Hepatocyte (in vitro differentiated cells): ENCODE measurements around the gene TPCN2. TPM values are rescaled to one million over a fixed set of nuclear protein-coding genes. Genes with fewer than 3 reads are reported as not detected.

Source experiments
- DNase-seq: peaks from one replicate; pipeline ENCODE4 v3.0.0-alpha.2; 2016; ENCODE audit warnings: low spot score
- H2AFZ ChIP-seq: fragments of 200-600 bp; sonication (generic); 2 replicates; pipeline ENCODE4 v1.6.0; 2016; ENCODE audit warnings: antibody characterized with exemption, mild to moderate bottlenecking
- H3K27ac ChIP-seq: fragments of 200-600 bp; sonication (generic); 2 replicates; pipeline ENCODE4 v1.5.1; 2016; ENCODE audit warnings: mild to moderate bottlenecking
- H3K27me3 ChIP-seq: fragments of 200-600 bp; sonication (generic); 2 replicates; pipeline ENCODE4 v1.6.1; 2016
- H3K36me3 ChIP-seq: fragments of 200-600 bp; sonication (generic); replicated peaks from 2 replicates; pipeline ENCODE4 v1.5.1; 2016; ENCODE audit warnings: low read depth; ENCODE audit not compliant: insufficient read depth
- H3K4me1 ChIP-seq: fragments of 200-600 bp; sonication (generic); 2 replicates; pipeline ENCODE4 v1.5.1; 2016; ENCODE audit warnings: mild to moderate bottlenecking, moderate library complexity; ENCODE audit not compliant: insufficient read depth
- H3K4me2 ChIP-seq: fragments of 200-600 bp; sonication (generic); 2 replicates; pipeline ENCODE4 v1.6.0; 2016
- H3K4me3 ChIP-seq: fragments of 200-600 bp; sonication (generic); 2 replicates; pipeline ENCODE4 v1.5.1; 2016; ENCODE audit warnings: mild to moderate bottlenecking
- H3K79me2 ChIP-seq: fragments of 200-600 bp; sonication (generic); 2 replicates; pipeline ENCODE4 v1.6.0; 2017; ENCODE audit warnings: mild to moderate bottlenecking
- H3K9me2 ChIP-seq: fragments of 200-600 bp; sonication (generic); replicated peaks from 2 replicates; pipeline ENCODE4 v1.6.0; 2017; ENCODE audit warnings: mild to moderate bottlenecking; ENCODE audit not compliant: insufficient read depth
- H3K9me3 ChIP-seq: fragments of 200-600 bp; sonication (generic); 2 replicates; pipeline ENCODE4 v1.5.1; 2016; ENCODE audit warnings: low read depth, mild to moderate bottlenecking
- H4K20me1 ChIP-seq: fragments of 200-600 bp; sonication (generic); 2 replicates; pipeline ENCODE4 v1.6.0; 2016; ENCODE audit warnings: mild to moderate bottlenecking; ENCODE audit not compliant: insufficient read depth, poor library complexity, severe bottlenecking
- EZH2 ChIP-seq: fragments of 200-600 bp; sonication (generic); IDR thresholded peaks from 2 replicates; pipeline ENCODE4 v1.6.1; 2016; ENCODE audit warnings: antibody characterized with exemption, mild to moderate bottlenecking, borderline replicate concordance
- EZH2phosphoT487 ChIP-seq: fragments of 200-600 bp; sonication (generic); IDR thresholded peaks from one replicate; pipeline ENCODE4 v1.6.1; 2018; ENCODE audit warnings: antibody characterized with exemption, mild to moderate bottlenecking, low read depth, moderate library complexity; ENCODE audit not compliant: unreplicated experiment, severe bottlenecking
- WGBS: methylation state at CpG from one replicate; pipeline ENCODE4 v1.1.6; 2016; ENCODE audit warnings: low lambda C conversion rate; ENCODE audit errors: missing lambda C conversion rate; 5-methylcytosine and 5-hydroxymethylcytosine counted together
- polyA plus RNA-seq: library from polyadenylated mRNA; unstranded; fragments of >200 nt; fragmentation: Nextera tagmentation; extraction: Ambion mirVana; gene quantifications from 2 replicates; pipeline ENCODE4 v1.2.1, GENCODE V29; 2016
- total RNA-seq: library from RNA; depleted of rRNA; stranded (reverse); fragments of >200 nt; gene quantifications from 2 replicates; pipeline ENCODE4 v1.2.3, GENCODE V29; 2014
- TF ChIP-seq, protein P1 (sequence below): fragments of 200-600 bp; sonication (generic); IDR thresholded peaks from 2 replicates; pipeline ENCODE4 v1.5.1; 2016; ENCODE audit warnings: antibody characterized with exemption, mild to moderate bottlenecking; ENCODE audit not compliant: poor library complexity

Gene TPCN2
- total and polyA plus RNA-seq, 2 experiments from 2014 or later: 16.6 to 21.3 TPM

DNA sequence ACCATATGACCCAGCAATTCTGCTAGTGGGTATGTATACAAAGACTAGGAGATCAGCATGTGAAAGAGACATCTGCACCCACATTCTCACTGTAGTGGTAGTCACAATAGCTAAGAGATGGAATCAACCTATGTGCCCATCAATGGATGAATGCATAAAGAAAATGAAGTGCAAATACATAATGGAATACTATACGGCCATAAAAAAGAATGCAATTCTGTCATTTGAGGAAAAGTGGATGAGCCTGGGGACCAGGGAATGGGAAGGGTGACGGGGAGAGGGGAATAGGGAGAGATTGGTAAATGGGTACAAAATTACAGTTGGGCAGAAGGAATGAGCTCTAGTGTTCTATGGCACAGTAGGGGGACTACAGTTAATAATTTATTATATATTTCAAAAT lies 80.3 kb downstream of the TPCN2 start:
- no peaks in the 10 kb centered on the region for H3K79me2 ChIP-seq
- peaks cover 5% of the 10 kb centered on the region for H3K9me3 ChIP-seq
- peaks cover 2% of the 10 kb centered on the region for H3K4me1 ChIP-seq
- no peak overlapping the region for H2AFZ ChIP-seq
- no peak overlapping the region for H3K4me2 ChIP-seq
- H3K27ac ChIP-seq: no peak overlapping the region
- H4K20me1 ChIP-seq: no peaks in the 10 kb centered on the region
- TF ChIP-seq EZH2phosphoT487: no peak
- TF ChIP-seq, protein P1, sequence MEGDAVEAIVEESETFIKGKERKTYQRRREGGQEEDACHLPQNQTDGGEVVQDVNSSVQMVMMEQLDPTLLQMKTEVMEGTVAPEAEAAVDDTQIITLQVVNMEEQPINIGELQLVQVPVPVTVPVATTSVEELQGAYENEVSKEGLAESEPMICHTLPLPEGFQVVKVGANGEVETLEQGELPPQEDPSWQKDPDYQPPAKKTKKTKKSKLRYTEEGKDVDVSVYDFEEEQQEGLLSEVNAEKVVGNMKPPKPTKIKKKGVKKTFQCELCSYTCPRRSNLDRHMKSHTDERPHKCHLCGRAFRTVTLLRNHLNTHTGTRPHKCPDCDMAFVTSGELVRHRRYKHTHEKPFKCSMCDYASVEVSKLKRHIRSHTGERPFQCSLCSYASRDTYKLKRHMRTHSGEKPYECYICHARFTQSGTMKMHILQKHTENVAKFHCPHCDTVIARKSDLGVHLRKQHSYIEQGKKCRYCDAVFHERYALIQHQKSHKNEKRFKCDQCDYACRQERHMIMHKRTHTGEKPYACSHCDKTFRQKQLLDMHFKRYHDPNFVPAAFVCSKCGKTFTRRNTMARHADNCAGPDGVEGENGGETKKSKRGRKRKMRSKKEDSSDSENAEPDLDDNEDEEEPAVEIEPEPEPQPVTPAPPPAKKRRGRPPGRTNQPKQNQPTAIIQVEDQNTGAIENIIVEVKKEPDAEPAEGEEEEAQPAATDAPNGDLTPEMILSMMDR: no peak
- no peak for TF ChIP-seq EZH2
- no peaks in the 10 kb centered on the region for H3K9me2 ChIP-seq
- H3K27me3 ChIP-seq: no peaks in the 10 kb centered on the region
- DNase-seq: no peak
- H3K36me3 ChIP-seq: no peaks in the 10 kb centered on the region
- WGBS: 91% methylated on average over 2 of the region's 2 CpGs
- H3K4me3 ChIP-seq: no peak overlapping the region

DNA sequence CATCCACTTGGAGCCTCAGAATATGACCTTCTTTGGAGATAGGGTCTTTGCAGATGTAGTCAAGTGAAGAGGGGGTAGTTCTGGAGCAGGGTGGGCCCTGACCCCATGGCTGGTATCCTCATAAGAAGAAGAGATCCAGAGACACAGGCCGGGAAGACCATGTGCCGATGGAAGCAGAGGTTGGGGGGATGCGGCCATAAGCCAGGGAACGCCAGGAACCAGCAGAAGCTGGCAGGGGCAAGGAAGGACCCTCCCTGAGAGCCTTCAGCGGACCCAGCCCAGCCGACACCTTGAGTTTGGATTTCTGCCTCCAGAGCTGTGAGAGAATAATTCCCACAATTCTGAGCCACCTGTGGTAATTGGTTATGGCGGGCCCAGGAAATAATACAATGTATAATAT lies 80.9 kb downstream of the TPCN2 start:
- no peaks in the 10 kb centered on the region for H3K79me2 ChIP-seq
- H3K27me3 ChIP-seq: no peaks in the 10 kb centered on the region
- WGBS: 97% methylated on average over 7 of the region's 7 CpGs
- H4K20me1 ChIP-seq: no peaks in the 10 kb centered on the region
- H3K4me1 ChIP-seq: no peaks in the 10 kb centered on the region
- no peaks in the 10 kb centered on the region for H3K36me3 ChIP-seq
- no peak for DNase-seq
- no peak overlapping the region for H3K4me2 ChIP-seq
- TF ChIP-seq, protein P1: no peak
- no peak for TF ChIP-seq EZH2phosphoT487
- TF ChIP-seq EZH2: no peak
- H3K27ac ChIP-seq: no peak overlapping the region
- H3K9me3 ChIP-seq: peaks cover 5% of the 10 kb centered on the region
- no peaks in the 10 kb centered on the region for H3K9me2 ChIP-seq
- H3K4me3 ChIP-seq: no peak overlapping the region
- no peak overlapping the region for H2AFZ ChIP-seq

DNA sequence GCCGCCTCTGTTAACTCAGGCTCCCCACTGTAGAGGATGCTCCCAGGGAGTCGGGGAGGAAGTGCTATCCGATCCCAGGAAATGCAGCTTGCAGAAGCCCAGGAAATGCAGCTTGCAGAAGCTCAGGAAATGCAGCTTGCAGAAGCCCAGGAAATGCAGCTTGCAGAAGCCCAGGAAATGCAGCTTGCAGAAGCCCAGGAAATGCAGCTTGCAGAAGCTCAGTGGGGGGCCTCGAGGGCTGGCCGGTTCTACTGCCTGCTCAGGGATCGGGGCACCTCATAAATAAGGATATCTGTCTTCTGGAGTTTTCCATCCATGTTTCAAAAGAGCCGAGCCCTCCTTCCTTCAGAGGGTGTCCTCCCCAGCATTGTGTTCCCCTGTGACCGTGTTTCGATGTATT lies 81.9 kb downstream of the TPCN2 start:
- Histone ChIP-seq H3K36me3 (no peaks in the 10 kb centered on the region), H3K4me2 (no peak overlapping the region), H3K9me2 (no peaks in the 10 kb centered on the region), H3K4me3 (no peak overlapping the region), H2AFZ (no peak overlapping the region), H3K27ac (no peak overlapping the region), H3K4me1 (no peaks in the 10 kb centered on the region), H3K79me2 (no peaks in the 10 kb centered on the region), H4K20me1 (no peaks in the 10 kb centered on the region), H3K27me3 (no peaks in the 10 kb centered on the region), H3K9me3 (peaks cover 5% of the 10 kb centered on the region)
- TF ChIP-seq EZH2phosphoT487 (no peak), EZH2 (no peak)
- TF ChIP-seq, protein P1: no peak
- no peak for DNase-seq
- WGBS: 60% methylated on average over 9 of the region's 9 CpGs

DNA sequence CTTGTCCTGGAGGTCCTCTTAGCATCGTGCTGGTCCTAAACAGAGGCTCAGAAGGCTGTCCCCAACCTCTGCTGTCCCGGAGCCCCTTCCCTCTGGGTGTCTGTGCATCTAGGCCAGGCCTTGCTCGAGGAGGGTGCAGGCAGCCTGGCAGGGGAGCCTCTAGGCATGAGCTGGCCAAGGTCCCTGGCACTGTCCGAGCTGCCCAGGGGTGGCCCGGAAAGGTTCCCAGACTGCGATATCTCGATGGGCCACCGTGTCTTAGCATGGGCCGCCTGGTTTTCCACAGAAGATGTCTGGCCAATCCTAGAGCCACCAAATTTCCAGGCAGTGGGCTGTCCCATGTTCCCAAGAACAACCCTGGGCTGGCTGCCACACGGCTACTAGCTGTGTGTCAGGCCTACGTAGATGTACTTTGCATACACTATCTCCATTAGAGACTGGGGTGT lies 82.4 kb downstream of the TPCN2 start:
- DNase-seq: no peak
- Histone ChIP-seq H3K4me2 (no peak overlapping the region), H3K27ac (no peak overlapping the region), H3K79me2 (no peaks in the 10 kb centered on the region), H3K4me1 (no peaks in the 10 kb centered on the region), H3K9me3 (peaks cover 5% of the 10 kb centered on the region), H3K36me3 (no peaks in the 10 kb centered on the region), H3K9me2 (no peaks in the 10 kb centered on the region), H3K27me3 (no peaks in the 10 kb centered on the region), H3K4me3 (no peak overlapping the region), H4K20me1 (no peaks in the 10 kb centered on the region), H2AFZ (no peak overlapping the region)
- TF ChIP-seq, protein P1: no peak
- TF ChIP-seq EZH2phosphoT487 (no peak), EZH2 (no peak)
- 87% methylated on average over 11 of the region's 11 CpGs for WGBS
